GM12865 (cell line): ENCODE data around the gene LEMD2.

Source experiments
- DNase-seq: peaks from one replicate; pipeline ENCODE4 v3.0.0; 2010; ENCODE audit warnings: low read depth
- H3K4me3 ChIP-seq: 2 replicates; pipeline ENCODE4 v1.5.1; 2011; ENCODE audit warnings: mild to moderate bottlenecking, low read depth, low read length, control low read depth
- CTCF ChIP-seq: IDR thresholded peaks from 2 replicates; pipeline ENCODE4 v1.5.1; 2011; ENCODE audit warnings: low read length, control low read depth, low read depth, inconsistent platforms; ENCODE audit not compliant: insufficient read depth; ENCODE audit errors: missing control alignments

LEMD2 gene

GRCh38 chr6:33776186-33776585 is 12.7 kb downstream of the LEMD2 start:
- no peak overlapping the region for H3K4me3 ChIP-seq
- TF ChIP-seq CTCF = no peak
- DNase-seq = no peak

DNA sequence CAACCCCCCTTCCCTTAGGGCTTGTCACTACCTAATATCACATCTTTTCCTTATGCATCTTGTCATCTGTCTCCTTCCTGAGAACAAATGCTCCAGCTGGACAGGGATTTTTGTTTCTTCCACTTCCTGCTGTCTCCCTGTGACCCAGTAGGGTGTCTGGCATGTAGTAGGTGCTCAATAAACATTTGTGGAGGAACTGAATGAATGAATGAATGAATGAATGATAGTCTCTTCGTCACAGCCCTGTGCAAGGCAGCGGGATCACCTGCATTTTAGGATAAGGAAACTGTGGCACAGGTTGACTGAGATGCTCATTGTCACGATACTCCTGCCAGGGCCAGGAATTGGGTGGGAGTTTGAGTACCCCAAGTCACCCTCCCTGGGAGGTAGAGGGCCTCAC is 14.2 kb downstream of the LEMD2 start:
- no peak overlapping the region for H3K4me3 ChIP-seq
- no peak for TF ChIP-seq CTCF
- no peak for DNase-seq

GRCh38 chr6:33772902-33773472 is 15.9 kb downstream of the LEMD2 start:
- no peak for TF ChIP-seq CTCF
- no peak for DNase-seq
- no peak overlapping the region for H3K4me3 ChIP-seq

GRCh38 chr6:33772082-33772830 is 16.7 kb downstream of the LEMD2 start:
- TF ChIP-seq CTCF = no peak
- DNase-seq = no peak
- H3K4me3 ChIP-seq = no peak overlapping the region

DNA sequence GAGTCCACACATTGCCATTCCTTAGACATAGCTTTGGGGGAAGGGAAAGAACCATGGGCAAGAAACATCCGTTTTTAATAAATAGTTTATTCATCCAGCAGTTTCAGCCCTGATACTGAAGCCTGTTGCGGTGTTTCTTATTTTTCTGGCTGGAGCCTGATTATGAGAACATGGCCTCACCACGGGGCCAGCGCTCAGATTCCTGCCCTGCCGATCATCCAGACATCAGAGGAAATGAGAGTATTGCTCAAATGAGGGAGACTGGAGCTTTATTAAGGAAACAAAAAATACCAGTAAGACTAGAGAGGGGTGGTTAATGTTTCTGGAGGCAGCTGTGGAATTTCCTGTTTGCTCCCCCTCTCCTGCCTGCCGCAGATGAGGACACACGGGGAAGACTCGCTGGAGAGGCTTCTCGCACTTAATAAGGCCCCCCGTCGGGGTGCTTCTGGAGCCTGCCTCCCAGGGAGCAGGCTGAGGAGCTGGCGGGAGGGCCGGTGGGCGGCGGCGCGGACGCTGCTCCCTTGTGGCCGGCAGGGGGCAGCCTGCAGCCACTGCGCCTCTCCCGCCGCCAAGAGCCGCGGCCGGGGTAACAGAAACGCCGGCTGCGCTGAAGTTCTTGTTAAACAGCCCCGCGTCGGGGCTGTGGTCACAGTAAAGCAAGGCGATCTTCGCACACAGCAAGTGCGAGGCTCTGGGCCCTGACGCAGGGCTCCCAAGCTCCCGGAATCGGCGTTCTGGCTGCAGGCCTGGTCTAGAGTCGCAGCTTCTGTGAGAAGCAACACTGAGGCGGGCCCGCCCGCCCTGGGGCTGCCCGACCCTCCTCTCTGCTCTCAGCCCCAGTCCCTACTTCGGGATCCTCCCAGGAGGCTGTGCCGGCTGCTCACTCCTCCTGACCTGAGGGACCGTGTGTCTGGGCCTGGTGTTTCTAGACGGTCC is 17.5 kb downstream of the LEMD2 start:
- peak; percentile 81 for TF ChIP-seq CTCF
- DNase-seq = peak; percentile 72
- no peak overlapping the region for H3K4me3 ChIP-seq

- TF ChIP-seq CTCF = no peak
- no peak overlapping the region for H3K4me3 ChIP-seq
- DNase-seq = no peak
Observed at GRCh38 chr6:33770833-33771145, 18.1 kb downstream of the LEMD2 start.
